HUES64 (cell line): Measurements from ENCODE around the gene CACNG7.

ENCODE experiments used
- H3K27ac ChIP-seq: 2 replicates; pipeline ENCODE4 v1.7.0; 2013; ENCODE audit warnings: low read depth, low read length, inconsistent platforms
- H3K27me3 ChIP-seq: 2 replicates; pipeline ENCODE4 v1.6.1; 2013; ENCODE audit warnings: mild to moderate bottlenecking, low read length; ENCODE audit not compliant: insufficient read depth
- H3K36me3 ChIP-seq: 2 replicates; pipeline ENCODE4 v1.6.1; 2013; ENCODE audit warnings: mild to moderate bottlenecking, low read length; ENCODE audit not compliant: insufficient read depth
- H3K4me1 ChIP-seq: 2 replicates; pipeline ENCODE4 v1.6.1; 2013; ENCODE audit warnings: mild to moderate bottlenecking, low read length, moderate library complexity; ENCODE audit not compliant: insufficient read depth
- H3K4me3 ChIP-seq: 2 replicates; pipeline ENCODE4 v1.5.1; 2013; ENCODE audit warnings: mild to moderate bottlenecking, low read length, moderate library complexity
- H3K9ac ChIP-seq: 2 replicates; pipeline ENCODE4 v1.6.1; 2013; ENCODE audit warnings: mild to moderate bottlenecking, low read depth, low read length
- H3K9me3 ChIP-seq: 2 replicates; pipeline ENCODE4 v1.6.1; 2013; ENCODE audit warnings: low read depth, low read length; ENCODE audit not compliant: insufficient read depth
- WGBS: fragments of 150-250, 120-280 bp; methylation state at CpG from one replicate; pipeline ENCODE4 v1.1.7; 2013; ENCODE audit warnings: missing lambda C conversion rate; 5-methylcytosine and 5-hydroxymethylcytosine counted together

Gene CACNG7

DNA sequence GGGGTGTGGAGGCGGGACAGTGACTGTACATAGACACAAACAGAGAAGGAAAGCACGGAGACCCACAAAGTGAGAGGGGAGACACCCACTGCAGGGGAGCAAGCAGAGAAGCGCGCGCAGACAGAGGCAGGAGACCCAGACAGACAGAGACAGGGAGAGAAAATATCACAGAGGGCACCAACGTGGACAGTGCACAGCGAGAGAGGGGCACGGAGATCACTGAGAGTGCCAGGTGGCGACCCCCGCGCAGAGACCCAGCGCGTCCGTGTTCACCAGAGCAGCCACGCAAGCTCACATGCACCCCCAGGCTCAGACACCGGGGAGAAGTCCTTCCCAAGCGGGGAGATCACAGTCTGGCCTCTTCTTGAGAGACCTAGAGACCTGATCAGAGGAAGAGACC, 1.4 kb upstream of the CACNG7 start:
- Histone ChIP-seq H3K27ac (no peak overlapping the region), H3K36me3 (no peaks in the 10 kb centered on the region), H3K9ac (no peak overlapping the region), H3K4me1 (peaks cover 3% of the 10 kb centered on the region; the same call in 1 of the 2 replicates), H3K9me3 (no peaks in the 10 kb centered on the region), H3K27me3 (peaks cover 68% of the 10 kb centered on the region), H3K4me3 (peak overlapping the region; percentile 62)
- 12% methylated on average over 17 of the region's 17 CpGs for WGBS

DNA sequence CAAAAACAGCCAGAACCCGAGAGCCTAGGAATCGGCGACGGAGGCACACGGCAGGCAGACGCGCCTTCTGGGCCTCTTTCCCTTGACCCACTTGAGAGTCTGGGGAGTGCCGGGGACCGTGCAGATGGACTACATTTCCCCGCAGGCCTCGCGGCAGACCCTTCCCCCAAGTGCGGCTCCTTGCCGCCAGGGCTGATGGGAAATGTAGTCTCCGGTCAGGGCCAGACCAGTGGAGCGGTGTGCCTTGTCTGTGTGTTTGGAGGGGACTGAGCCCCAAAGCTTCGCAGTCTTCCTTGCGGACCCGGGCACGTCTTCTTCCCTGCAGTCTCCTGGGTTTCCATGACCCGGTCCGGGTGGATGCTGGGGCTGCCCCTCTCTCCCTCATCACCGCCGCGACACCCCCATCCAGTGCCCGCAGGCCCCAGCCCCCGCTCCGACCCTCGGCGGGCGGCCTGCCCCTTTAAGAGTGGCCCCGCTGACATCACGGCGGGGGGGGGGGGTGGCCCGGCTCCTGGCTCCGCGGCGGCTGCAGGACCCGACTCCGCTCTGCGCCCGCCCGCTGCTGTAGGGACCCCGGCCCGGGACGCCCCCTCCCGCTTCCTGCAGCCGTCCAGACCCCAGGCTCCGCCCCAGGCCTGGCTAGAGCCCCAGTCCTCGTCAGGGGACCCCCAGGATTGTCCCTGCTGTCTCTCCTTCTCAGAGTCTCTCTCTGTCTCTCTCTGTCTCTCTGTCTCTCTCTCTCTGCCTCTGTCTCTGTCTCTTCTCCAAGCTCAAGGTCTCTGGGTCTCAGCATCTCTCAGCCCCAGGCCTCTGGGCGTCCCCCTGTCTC, 758 bp upstream of the CACNG7 start:
- under 1% methylated on average over 51 of the region's 51 CpGs for WGBS
- Histone ChIP-seq H3K4me1 (peaks cover 3% of the 10 kb centered on the region; the same call in 1 of the 2 replicates), H3K36me3 (no peaks in the 10 kb centered on the region), H3K27ac (no peak overlapping the region), H3K9me3 (no peaks in the 10 kb centered on the region), H3K9ac (no peak overlapping the region), H3K27me3 (peaks cover 68% of the 10 kb centered on the region), H3K4me3 (peak overlapping the region; percentile 62)

DNA sequence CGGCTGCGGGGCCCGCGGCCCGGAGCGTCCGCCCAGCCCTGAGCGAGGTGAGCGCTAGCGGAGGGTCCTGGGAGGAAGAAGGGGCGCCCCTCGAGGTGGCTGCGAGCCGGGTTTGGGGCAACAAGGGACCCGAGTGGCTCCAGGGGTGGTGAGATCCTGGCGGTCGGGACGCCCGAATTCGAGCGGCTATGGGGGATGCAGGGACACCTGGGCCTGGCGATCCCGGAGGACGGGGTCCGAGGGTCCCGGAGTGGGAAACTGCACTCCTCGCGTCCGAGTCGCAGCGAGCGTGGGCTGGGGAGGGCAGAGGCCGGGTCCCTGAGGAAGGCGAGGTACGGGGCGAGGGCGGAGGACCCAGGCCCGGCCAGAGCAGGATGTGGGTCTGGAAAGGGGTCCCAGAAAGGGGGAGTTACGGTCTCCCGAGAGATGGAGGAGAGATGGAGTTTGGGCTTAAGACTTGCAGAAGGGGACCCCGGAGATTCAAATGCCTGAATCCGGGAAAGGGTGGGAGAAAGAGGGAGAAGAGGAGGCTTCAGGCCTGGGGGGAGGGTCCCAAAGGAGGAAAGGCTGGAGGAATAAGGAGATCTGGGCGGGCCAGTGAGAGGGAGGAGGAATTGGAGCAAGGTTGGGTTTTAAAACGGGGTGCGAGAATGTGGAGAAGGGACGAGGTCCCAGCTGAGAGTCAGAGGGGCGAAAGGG, 542 bp downstream of the CACNG7 start:
- WGBS, result 1% methylated on average over 47 of the region's 47 CpGs
- peaks cover 3% of the 10 kb centered on the region; the same call in 1 of the 2 replicates for H3K4me1 ChIP-seq
- peaks cover 63% of the 10 kb centered on the region for H3K27me3 ChIP-seq
- no peaks in the 10 kb centered on the region for H3K9me3 ChIP-seq
- H3K27ac ChIP-seq, result no peak overlapping the region
- H3K36me3 ChIP-seq, result 0 out of 2 replicates have a peak, but pooled peaks cover 2% of the 10 kb centered on the region
- H3K9ac ChIP-seq, result peak overlapping the region; percentile 64
- peak overlapping the region; percentile 89 for H3K4me3 ChIP-seq

DNA sequence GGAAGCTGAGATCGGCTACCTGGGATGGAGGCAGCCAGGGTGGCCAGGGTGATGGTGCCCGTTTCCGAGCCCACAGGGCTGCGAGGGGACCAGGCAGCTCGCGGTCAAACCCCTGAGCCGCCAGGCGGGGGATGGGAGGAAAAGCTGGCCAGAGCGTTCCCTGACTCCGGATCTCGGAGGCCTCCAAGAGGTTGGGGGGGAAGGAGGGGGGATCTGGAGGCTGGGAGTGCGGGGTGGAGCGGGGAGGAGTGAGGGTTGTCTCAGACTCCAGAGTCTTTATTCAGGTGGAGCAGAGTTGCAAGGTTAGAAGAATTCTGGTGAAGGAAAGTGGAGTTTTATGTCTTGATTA, 1.1 kb downstream of the CACNG7 start:
- peaks cover 3% of the 10 kb centered on the region; the same call in 1 of the 2 replicates for H3K4me1 ChIP-seq
- peak overlapping the region; percentile 64; the same call in 1 of the 2 replicates for H3K9ac ChIP-seq
- no peak overlapping the region for H3K27ac ChIP-seq
- H3K27me3 ChIP-seq, result peaks cover 58% of the 10 kb centered on the region
- H3K9me3 ChIP-seq, result no peaks in the 10 kb centered on the region
- WGBS, result 1% methylated on average over 13 of the region's 13 CpGs
- H3K36me3 ChIP-seq, result peaks cover 2% of the 10 kb centered on the region; the same call in 1 of the 2 replicates
- H3K4me3 ChIP-seq, result peak overlapping the region; percentile 89

DNA sequence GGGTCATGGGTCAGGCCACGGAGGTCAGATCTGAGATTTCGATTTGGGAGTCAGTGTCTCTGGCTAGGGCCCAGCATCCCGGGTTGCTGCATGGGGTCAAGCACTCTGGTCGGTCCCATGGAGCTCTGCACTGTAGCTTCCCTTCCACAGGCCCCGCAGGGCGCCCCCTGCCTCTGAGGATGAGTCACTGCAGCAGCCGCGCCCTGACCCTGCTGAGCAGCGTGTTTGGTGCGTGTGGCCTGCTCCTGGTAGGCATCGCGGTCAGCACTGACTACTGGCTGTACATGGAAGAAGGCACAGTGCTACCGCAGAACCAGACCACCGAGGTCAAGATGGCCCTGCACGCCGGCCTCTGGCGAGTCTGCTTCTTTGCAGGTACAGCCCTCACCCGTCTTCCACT, 3.6 kb downstream of the CACNG7 start:
- 71% methylated on average over 18 of the region's 18 CpGs for WGBS

DNA sequence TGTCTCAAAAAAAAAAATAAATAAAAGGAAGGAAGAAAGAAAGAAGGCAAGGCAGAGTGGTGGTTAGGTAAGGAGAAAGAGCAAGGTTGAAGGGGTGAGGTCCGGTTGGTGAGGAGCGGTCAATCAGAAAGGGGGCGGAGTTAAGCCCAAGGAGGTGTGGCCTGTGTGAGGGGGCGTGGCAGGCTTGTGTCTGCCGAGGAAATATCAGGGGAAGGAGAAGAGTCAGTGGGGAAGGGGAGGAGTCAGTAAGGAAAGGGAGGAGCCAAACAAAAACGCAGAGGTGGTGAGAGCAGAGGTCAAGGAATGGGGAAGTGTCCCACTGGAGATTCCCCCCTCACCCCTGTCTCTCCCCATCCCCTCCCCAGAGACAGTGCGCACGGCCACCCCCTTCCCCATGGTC, 5.9 kb downstream of the CACNG7 start:
- no peak overlapping the region for H3K27ac ChIP-seq
- H3K4me1 ChIP-seq, result no peaks in the 10 kb centered on the region
- H3K36me3 ChIP-seq, result peaks cover 37% of the 10 kb centered on the region
- H3K27me3 ChIP-seq, result peaks cover 18% of the 10 kb centered on the region
- no peak overlapping the region for H3K9ac ChIP-seq
- no peaks in the 10 kb centered on the region for H3K9me3 ChIP-seq
- WGBS, result 74% methylated on average over 8 of the region's 8 CpGs
- H3K4me3 ChIP-seq, result no peak overlapping the region

More for the DNA sequence above, 3.6 kb downstream of the CACNG7 start:
- no peaks in the 10 kb centered on the region for H3K9me3 ChIP-seq
- H3K27ac ChIP-seq, result no peak overlapping the region
- H3K4me3 ChIP-seq, result no peak overlapping the region
- peaks cover 3% of the 10 kb centered on the region; the same call in 1 of the 2 replicates for H3K4me1 ChIP-seq
- peaks cover 22% of the 10 kb centered on the region for H3K36me3 ChIP-seq
- no peak overlapping the region for H3K9ac ChIP-seq
- peaks cover 38% of the 10 kb centered on the region for H3K27me3 ChIP-seq

DNA sequence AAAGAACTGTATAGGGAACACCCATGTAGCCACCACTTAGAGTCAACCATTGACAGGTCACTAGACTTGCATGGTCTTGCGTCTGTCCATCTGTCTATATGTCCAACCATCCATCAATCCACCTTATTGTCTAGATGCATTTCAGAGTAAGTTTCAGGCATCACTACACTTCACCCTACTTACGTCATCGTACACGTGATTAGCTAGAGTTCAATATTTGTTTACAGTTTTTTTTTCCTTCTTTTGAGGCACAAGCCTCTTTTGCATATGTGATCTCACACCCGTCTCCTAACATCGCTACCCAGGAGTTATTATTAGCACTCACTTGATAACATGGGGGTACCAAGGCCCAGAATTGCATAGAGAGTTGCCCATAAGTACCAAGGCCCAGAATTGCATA, 6.9 kb downstream of the CACNG7 start:
- Histone ChIP-seq H3K9ac (no peak overlapping the region), H3K4me3 (no peak overlapping the region), H3K27ac (no peak overlapping the region), H3K27me3 (peaks cover 8% of the 10 kb centered on the region), H3K36me3 (peaks cover 37% of the 10 kb centered on the region), H3K4me1 (no peaks in the 10 kb centered on the region), H3K9me3 (no peaks in the 10 kb centered on the region)
- 97% methylated on average over 6 of the region's 6 CpGs for WGBS

DNA sequence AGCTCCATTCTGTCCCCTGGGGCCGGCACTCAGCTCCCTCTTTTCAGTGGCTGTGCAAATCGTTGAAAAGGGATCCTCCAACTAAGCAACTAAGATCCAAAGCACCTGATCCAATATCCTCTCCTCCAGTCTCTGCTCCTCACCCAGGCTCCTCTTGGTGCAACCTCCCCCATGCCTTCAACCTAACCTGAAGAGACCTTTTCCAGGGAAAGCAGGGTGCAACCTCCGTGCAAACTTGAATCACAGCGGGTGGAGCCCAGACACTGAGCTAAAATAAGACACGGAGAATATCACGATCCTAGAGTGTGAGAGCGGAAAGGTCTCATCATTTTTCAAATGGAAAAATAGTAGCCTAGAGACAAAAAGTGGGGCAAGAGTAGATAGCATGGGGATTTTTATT, 8.3 kb downstream of the CACNG7 start:
- H3K36me3 ChIP-seq, result peaks cover 37% of the 10 kb centered on the region
- H3K27me3 ChIP-seq, result no peaks in the 10 kb centered on the region; the same call in 1 of the 2 replicates
- no peaks in the 10 kb centered on the region for H3K9me3 ChIP-seq

DNA sequence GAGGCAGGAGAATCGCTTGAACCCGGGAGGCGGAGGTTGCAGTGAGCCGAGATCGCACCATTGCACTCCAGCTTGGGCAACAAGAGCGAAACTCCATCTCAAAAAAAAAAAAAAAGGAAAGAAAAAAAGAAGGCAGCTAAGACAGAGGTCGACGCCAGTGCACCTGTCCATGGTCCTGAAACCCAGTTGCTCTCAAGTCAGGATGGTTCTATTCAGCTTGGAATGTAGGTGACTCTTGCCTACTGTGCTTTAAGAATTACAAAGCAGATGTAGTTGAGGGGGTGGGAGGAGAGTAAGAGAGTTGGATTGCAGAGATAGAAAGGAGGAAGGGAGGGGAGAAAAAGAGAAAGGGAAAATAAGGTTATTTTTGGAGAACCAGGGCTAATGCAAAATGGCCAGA, 18.7 kb downstream of the CACNG7 start:
- Histone ChIP-seq H3K36me3 (peaks cover 17% of the 10 kb centered on the region), H3K4me1 (peaks cover 3% of the 10 kb centered on the region; the same call in 1 of the 2 replicates), H3K4me3 (no peak overlapping the region), H3K9me3 (no peaks in the 10 kb centered on the region), H3K27me3 (no peaks in the 10 kb centered on the region), H3K27ac (no peak overlapping the region), H3K9ac (no peak overlapping the region)
- WGBS, result under 1% methylated on average over 2 of the region's 8 CpGs

More for the DNA sequence above, 8.3 kb downstream of the CACNG7 start:
- H3K4me1 ChIP-seq, result no peaks in the 10 kb centered on the region
- H3K4me3 ChIP-seq, result no peak overlapping the region
- no peak overlapping the region for H3K9ac ChIP-seq
- no peak overlapping the region for H3K27ac ChIP-seq
- WGBS, result 93% methylated on average over 7 of the region's 7 CpGs

DNA sequence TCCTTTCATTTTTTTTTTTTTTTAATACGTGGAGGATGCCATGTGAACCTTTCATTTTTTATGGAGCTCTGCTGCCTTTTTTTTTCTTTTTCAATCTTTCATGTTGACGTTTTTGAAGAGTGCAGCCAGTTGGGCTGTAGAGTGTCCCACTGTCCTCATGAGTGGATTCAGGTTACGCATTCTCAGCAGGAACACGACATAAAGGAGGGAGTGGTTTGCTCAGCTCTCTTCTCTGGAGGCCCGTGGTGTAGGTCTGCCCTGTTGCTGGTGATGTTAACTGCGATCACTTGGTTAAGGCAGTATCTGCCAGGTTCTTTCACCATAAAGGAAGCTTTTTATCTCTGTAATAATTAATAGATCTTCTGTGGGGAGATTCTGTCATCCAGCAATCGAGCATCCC, 27.0 kb downstream of the CACNG7 start:
- Histone ChIP-seq H3K9me3 (no peaks in the 10 kb centered on the region), H3K9ac (no peak overlapping the region), H3K27me3 (no peaks in the 10 kb centered on the region), H3K36me3 (peaks cover 28% of the 10 kb centered on the region), H3K4me1 (no peaks in the 10 kb centered on the region), H3K27ac (no peak overlapping the region), H3K4me3 (no peak overlapping the region)
- 49% methylated on average over 5 of the region's 7 CpGs for WGBS
